ENCODE measurements around the gene ISG20L2.

Gene ISG20L2

DNA sequence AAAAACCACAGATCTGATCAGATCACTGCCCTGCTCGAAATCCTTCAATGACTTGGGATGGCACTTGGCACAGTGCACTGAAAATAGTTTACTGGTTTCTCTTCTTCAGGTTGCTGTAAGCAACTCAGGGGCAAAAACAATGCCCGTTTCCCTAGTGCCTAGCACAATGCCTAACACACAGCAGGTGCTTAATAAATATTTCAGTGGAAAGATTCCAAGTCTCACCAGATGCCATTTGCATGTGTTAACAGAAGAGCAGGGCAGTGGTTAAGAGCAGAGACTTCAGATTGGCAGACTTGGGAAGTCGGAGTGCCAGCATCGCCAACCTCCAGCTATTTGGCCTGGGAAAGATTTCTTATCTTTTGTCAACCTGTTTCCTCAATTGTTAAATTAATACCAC lies 11.2 kb downstream of the ISG20L2 start:
- Histone ChIP-seq H3K4me2 (ENCODE audit: low read length) (no peak overlapping the region), H4K20me1 (ENCODE audit: insufficient read depth, low read length) (no peaks in the 10 kb centered on the region; the same call in 1 of the 2 replicates), H3K27ac (ENCODE audit: low read depth, low read length, poor library complexity, severe bottlenecking) (no peak overlapping the region), H3K4me3 (ENCODE audit: low read depth, low read length, poor library complexity, severe bottlenecking) (no peak overlapping the region), H2AFZ (ENCODE audit: low read length) (no peak overlapping the region), H3K27me3 (ENCODE audit: insufficient read depth, low read length) (no peaks in the 10 kb centered on the region), H3K9me2 (ENCODE audit: low read depth, low read length) (no peaks in the 10 kb centered on the region), H3K9ac (ENCODE audit: low read length) (no peak overlapping the region), H3K36me3 (ENCODE audit: insufficient read depth, low read length) (peaks cover 31% of the 10 kb centered on the region), H3K9me3 (ENCODE audit: low read length) (no peaks in the 10 kb centered on the region), H3F3A (ENCODE audit: insufficient read depth, low read length) (no peaks in the 10 kb centered on the region), H3K4me1 (ENCODE audit: insufficient read depth, low read length, severe bottlenecking) (no peaks in the 10 kb centered on the region), H3K79me2 (ENCODE audit: insufficient read depth, low read length) (no peaks in the 10 kb centered on the region)
- no peak for TF ChIP-seq EZH2 (IDR thresholded peaks at IDR 0.05; ENCODE audit: borderline replicate concordance, low read length)
- TF ChIP-seq, protein P1, sequence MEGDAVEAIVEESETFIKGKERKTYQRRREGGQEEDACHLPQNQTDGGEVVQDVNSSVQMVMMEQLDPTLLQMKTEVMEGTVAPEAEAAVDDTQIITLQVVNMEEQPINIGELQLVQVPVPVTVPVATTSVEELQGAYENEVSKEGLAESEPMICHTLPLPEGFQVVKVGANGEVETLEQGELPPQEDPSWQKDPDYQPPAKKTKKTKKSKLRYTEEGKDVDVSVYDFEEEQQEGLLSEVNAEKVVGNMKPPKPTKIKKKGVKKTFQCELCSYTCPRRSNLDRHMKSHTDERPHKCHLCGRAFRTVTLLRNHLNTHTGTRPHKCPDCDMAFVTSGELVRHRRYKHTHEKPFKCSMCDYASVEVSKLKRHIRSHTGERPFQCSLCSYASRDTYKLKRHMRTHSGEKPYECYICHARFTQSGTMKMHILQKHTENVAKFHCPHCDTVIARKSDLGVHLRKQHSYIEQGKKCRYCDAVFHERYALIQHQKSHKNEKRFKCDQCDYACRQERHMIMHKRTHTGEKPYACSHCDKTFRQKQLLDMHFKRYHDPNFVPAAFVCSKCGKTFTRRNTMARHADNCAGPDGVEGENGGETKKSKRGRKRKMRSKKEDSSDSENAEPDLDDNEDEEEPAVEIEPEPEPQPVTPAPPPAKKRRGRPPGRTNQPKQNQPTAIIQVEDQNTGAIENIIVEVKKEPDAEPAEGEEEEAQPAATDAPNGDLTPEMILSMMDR (IDR thresholded peaks at IDR 0.05; ENCODE audit: low read length) = no peak

DNA sequence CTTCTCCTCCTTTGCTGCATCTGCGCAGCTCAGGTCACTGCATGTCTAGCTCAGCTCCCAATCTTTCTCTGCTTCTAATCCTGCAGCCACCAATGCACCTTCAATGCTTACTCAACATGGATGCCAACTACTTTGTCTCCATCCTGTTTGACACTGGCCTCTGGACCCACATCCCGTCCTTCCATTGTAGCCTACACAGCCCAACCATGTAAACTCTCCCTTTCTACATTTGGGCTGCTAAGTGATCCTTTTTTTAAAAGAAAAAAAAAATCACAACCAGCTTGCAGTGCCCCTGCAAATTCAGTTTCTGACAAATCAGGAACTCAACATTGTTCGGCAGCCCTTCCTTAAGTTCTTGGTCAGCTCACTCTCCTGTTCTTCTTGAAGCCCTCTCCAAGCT lies 13.7 kb downstream of the ISG20L2 start:
- TF ChIP-seq EZH2 (IDR thresholded peaks at IDR 0.05; ENCODE audit: borderline replicate concordance, low read length) = no peak
- TF ChIP-seq, protein P1 (IDR thresholded peaks at IDR 0.05; ENCODE audit: low read length) = no peak
- Histone ChIP-seq H4K20me1 (ENCODE audit: insufficient read depth, low read length) (no peaks in the 10 kb centered on the region; the same call in 1 of the 2 replicates), H3F3A (ENCODE audit: insufficient read depth, low read length) (no peaks in the 10 kb centered on the region), H3K4me2 (ENCODE audit: low read length) (no peak overlapping the region), H3K27me3 (ENCODE audit: insufficient read depth, low read length) (no peaks in the 10 kb centered on the region), H3K9me3 (ENCODE audit: low read length) (no peaks in the 10 kb centered on the region), H3K27ac (ENCODE audit: low read depth, low read length, poor library complexity, severe bottlenecking) (no peak overlapping the region), H2AFZ (ENCODE audit: low read length) (no peak overlapping the region), H3K4me1 (ENCODE audit: insufficient read depth, low read length, severe bottlenecking) (no peaks in the 10 kb centered on the region), H3K4me3 (ENCODE audit: low read depth, low read length, poor library complexity, severe bottlenecking) (no peak overlapping the region), H3K9ac (ENCODE audit: low read length) (no peak overlapping the region), H3K79me2 (ENCODE audit: insufficient read depth, low read length) (no peaks in the 10 kb centered on the region), H3K36me3 (ENCODE audit: insufficient read depth, low read length) (peaks cover 9% of the 10 kb centered on the region), H3K9me2 (ENCODE audit: low read depth, low read length) (no peaks in the 10 kb centered on the region)

DNA sequence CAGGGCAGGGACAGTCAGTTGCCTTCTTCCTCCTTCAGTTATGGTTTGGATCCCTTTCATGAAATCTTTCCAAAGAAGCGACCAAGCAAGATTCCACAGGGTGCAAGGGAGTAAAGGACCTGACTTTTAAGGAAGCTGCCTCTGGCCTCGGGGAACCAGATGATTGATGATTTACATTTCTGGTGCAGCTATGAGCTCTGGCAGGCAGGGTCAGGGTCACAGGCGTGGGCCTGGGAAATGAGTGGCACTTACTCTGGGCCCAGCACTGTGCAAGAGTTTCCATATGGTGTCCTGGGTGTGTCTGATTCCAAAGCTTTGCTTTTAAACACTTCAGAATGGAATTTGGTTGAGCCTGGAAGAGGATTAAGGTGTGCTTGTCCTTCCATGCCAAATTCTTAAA lies 15.9 kb downstream of the ISG20L2 start:
- no peaks in the 10 kb centered on the region for H3K9me3 ChIP-seq (ENCODE audit: low read length)
- H3K4me1 ChIP-seq (ENCODE audit: insufficient read depth, low read length, severe bottlenecking) = no peaks in the 10 kb centered on the region
- H3K4me3 ChIP-seq (ENCODE audit: low read depth, low read length, poor library complexity, severe bottlenecking) = no peak overlapping the region
- H3K9ac ChIP-seq (ENCODE audit: low read length) = no peak overlapping the region
- no peaks in the 10 kb centered on the region for H3K79me2 ChIP-seq (ENCODE audit: insufficient read depth, low read length)
- H4K20me1 ChIP-seq (ENCODE audit: insufficient read depth, low read length) = no peaks in the 10 kb centered on the region
- no peaks in the 10 kb centered on the region for H3F3A ChIP-seq (ENCODE audit: insufficient read depth, low read length)
- H2AFZ ChIP-seq (ENCODE audit: low read length) = no peak overlapping the region
- no peaks in the 10 kb centered on the region for H3K27me3 ChIP-seq (ENCODE audit: insufficient read depth, low read length)
- no peak overlapping the region for H3K27ac ChIP-seq (ENCODE audit: low read depth, low read length, poor library complexity, severe bottlenecking)
- H3K4me2 ChIP-seq (ENCODE audit: low read length) = no peak overlapping the region
- no peak for TF ChIP-seq EZH2 (IDR thresholded peaks at IDR 0.05; ENCODE audit: borderline replicate concordance, low read length)
- TF ChIP-seq, protein P1 (IDR thresholded peaks at IDR 0.05; ENCODE audit: low read length) = no peak
- no peaks in the 10 kb centered on the region for H3K9me2 ChIP-seq (ENCODE audit: low read depth, low read length)
- no peaks in the 10 kb centered on the region; the same call in 1 of the 2 replicates for H3K36me3 ChIP-seq (ENCODE audit: insufficient read depth, low read length)

Measured in OCI-LY1 (cell line).